Liver (tissue), 9 donors: ENCODE measurements around the gene GNB5. TPM values are rescaled to one million over a fixed set of nuclear protein-coding genes. Genes with fewer than 3 reads are reported as not detected.

Source experiments
- DNase-seq: peaks from one replicate; pipeline ENCODE4 v3.0.0-alpha.2; 2017; ENCODE audit warnings: low spot score
- H3K27ac ChIP-seq, 2 donors: one replicate each; pipeline ENCODE4 v1.7.0; 2013; ENCODE audit warnings: inconsistent platforms in 2 of 2, low read length in 2 of 2, control low read depth in 1 of 2, low read depth in 1 of 2, mild to moderate bottlenecking in 1 of 2
- H3K27me3 ChIP-seq, 4 donors: one replicate each; pipeline versions ENCODE4 v1.6.1 to v1.7.0; 2013; ENCODE audit warnings: low read length in 3 of 4, inconsistent platforms in 1 of 4, mild to moderate bottlenecking in 1 of 4, moderate library complexity in 1 of 4; ENCODE audit not compliant: control insufficient read depth in 4 of 4, insufficient read depth in 4 of 4
- H3K36me3 ChIP-seq, 4 donors: one replicate each; pipeline versions ENCODE4 v1.6.1 to v1.7.0; 2013; ENCODE audit warnings: low read length in 3 of 4, mild to moderate bottlenecking in 3 of 4, low read depth in 1 of 4, moderate library complexity in 1 of 4; ENCODE audit not compliant: control insufficient read depth in 4 of 4, insufficient read depth in 3 of 4
- H3K4me1 ChIP-seq, 4 donors: one replicate each; pipeline versions ENCODE4 v1.6.1 to v1.7.0; 2013; ENCODE audit warnings: low read length in 3 of 4, mild to moderate bottlenecking in 3 of 4, moderate library complexity in 1 of 4; ENCODE audit not compliant: control insufficient read depth in 4 of 4, insufficient read depth in 4 of 4
- H3K4me3 ChIP-seq, 3 donors: one replicate each; pipeline versions ENCODE4 v1.6.1 to v1.7.0; 2013; ENCODE audit warnings: low read length in 3 of 3, control low read depth in 1 of 3, low read depth in 1 of 3, mild to moderate bottlenecking in 1 of 3
- H3K9ac ChIP-seq, 2 donors: one replicate each; pipeline ENCODE4 v1.7.0; 2013; ENCODE audit warnings: low read length in 2 of 2, mild to moderate bottlenecking in 2 of 2, moderate library complexity in 2 of 2, control low read depth in 1 of 2, low read depth in 1 of 2
- H3K9me3 ChIP-seq, 4 donors: one replicate each; pipeline versions ENCODE4 v1.6.1 to v1.7.0; 2013; ENCODE audit warnings: low read length in 3 of 4; ENCODE audit not compliant: control insufficient read depth in 4 of 4
- EGR1 ChIP-seq, 2 donors: IDR thresholded peaks; 2 replicates each; pipeline ENCODE4 v1.6.1; 2016 to 2018; ENCODE audit warnings: antibody characterized with exemption in 2 of 2, low read depth in 2 of 2
- FOXA1 ChIP-seq: IDR thresholded peaks from 2 replicates; pipeline ENCODE4 v1.6.1; 2016; ENCODE audit warnings: antibody characterized with exemption
- FOXA2 ChIP-seq: IDR thresholded peaks from 2 replicates; pipeline ENCODE4 v1.6.1; 2016; ENCODE audit warnings: antibody characterized with exemption
- GABPA ChIP-seq, 2 donors: IDR thresholded peaks in 1 of 2; conservative IDR thresholded peaks in 1 of 2; 2 replicates each; pipeline ENCODE4 v1.6.1; 2016; ENCODE audit warnings: antibody characterized with exemption in 2 of 2, mild to moderate bottlenecking in 1 of 2, moderate library complexity in 1 of 2
- HNF4A ChIP-seq, 2 donors: conservative IDR thresholded peaks; 2 replicates each; pipeline ENCODE4 v1.6.1; 2016; ENCODE audit warnings: antibody characterized with exemption in 2 of 2, mild to moderate bottlenecking in 2 of 2
- HNF4G ChIP-seq: IDR thresholded peaks from 2 replicates; pipeline ENCODE4 v1.6.1; 2016; ENCODE audit warnings: antibody characterized with exemption
- JUND ChIP-seq, 2 donors: IDR thresholded peaks; 2 replicates each; pipeline ENCODE4 v1.6.1; 2016; ENCODE audit warnings: antibody characterized with exemption in 2 of 2
- MAX ChIP-seq: IDR thresholded peaks from 2 replicates; pipeline ENCODE4 v1.6.1; 2016; ENCODE audit warnings: antibody characterized with exemption
- NR2F2 ChIP-seq: IDR thresholded peaks from 2 replicates; pipeline ENCODE4 v1.6.1; 2016; ENCODE audit warnings: antibody characterized with exemption
- RAD21 ChIP-seq, 2 donors: IDR thresholded peaks; 2 replicates each; pipeline ENCODE4 v1.6.1; 2016; ENCODE audit warnings: antibody characterized with exemption in 2 of 2, mild to moderate bottlenecking in 2 of 2
- RXRA ChIP-seq, 2 donors: IDR thresholded peaks; 2 replicates each; pipeline ENCODE4 v1.6.1; 2017 to 2018; ENCODE audit warnings: antibody characterized with exemption in 2 of 2, mild to moderate bottlenecking in 1 of 2
- SP1 ChIP-seq: IDR thresholded peaks from 2 replicates; pipeline ENCODE4 v1.6.1; 2018; ENCODE audit warnings: antibody characterized with exemption, mild to moderate bottlenecking
- TAF1 ChIP-seq: conservative IDR thresholded peaks from 2 replicates; pipeline ENCODE4 v1.6.1; 2016; ENCODE audit warnings: antibody characterized with exemption, mild to moderate bottlenecking
- YY1 ChIP-seq: IDR thresholded peaks from 2 replicates; pipeline ENCODE4 v1.6.1; 2016; ENCODE audit warnings: antibody characterized with exemption, mild to moderate bottlenecking
- ZBTB33 ChIP-seq: IDR thresholded peaks from 2 replicates; pipeline ENCODE4 v1.6.1; 2016; ENCODE audit warnings: antibody characterized with exemption
- whole genome bisulfite sequencing: extraction: QIAGEN DNeasy Blood & Tissue Kit; methylation state at CpG from one replicate; pipeline ENCODE4 v1.1.7; 2013; 5-methylcytosine and 5-hydroxymethylcytosine counted together
- polyA plus RNA-seq, 2 donors: library from polyadenylated mRNA; stranded (reverse) in 1 of 2; unstranded in 1 of 2; fragments of 200-250 nt in 1 of 2; fragments of >200 nt in 1 of 2; fragmentation: Nextera tagmentation in 1 of 2; extraction: Ambion mirVana in 1 of 2; gene quantifications; one replicate each; pipeline versions ENCODE4 v1.2.1 to v1.2.3, GENCODE V29; 2013 to 2015
- total RNA-seq, 2 donors: library from RNA; depleted of rRNA; stranded (reverse); fragments of >200 nt; gene quantifications; one replicate each; pipeline ENCODE4 v1.2.3, GENCODE V29; 2014
- TF ChIP-seq, protein P1 (sequence below): IDR thresholded peaks from 2 replicates; pipeline ENCODE4 v1.6.1; 2016; ENCODE audit warnings: antibody characterized with exemption
- TF ChIP-seq, protein P2 (sequence below): fragments of 150-350 bp; IDR thresholded peaks from 2 replicates; pipeline ENCODE4 v1.5.1; 2017; ENCODE audit warnings: improper control_type of control experiment, low read depth, low read length; ENCODE audit not compliant: missing input control
- TF ChIP-seq, protein P3 (sequence below): IDR thresholded peaks from 2 replicates; pipeline ENCODE4 v1.6.1; 2016; ENCODE audit warnings: antibody characterized with exemption, mild to moderate bottlenecking
- donor health status: healthy.
- donor health status: healthy.
- donor health status: healthy.
- donor health status: healthy.
- donor health status: healthy.

The GNB5 gene
- total and polyA plus RNA-seq, 4 donors = 13.7 to 19.2 (median 15.7) TPM

DNA sequence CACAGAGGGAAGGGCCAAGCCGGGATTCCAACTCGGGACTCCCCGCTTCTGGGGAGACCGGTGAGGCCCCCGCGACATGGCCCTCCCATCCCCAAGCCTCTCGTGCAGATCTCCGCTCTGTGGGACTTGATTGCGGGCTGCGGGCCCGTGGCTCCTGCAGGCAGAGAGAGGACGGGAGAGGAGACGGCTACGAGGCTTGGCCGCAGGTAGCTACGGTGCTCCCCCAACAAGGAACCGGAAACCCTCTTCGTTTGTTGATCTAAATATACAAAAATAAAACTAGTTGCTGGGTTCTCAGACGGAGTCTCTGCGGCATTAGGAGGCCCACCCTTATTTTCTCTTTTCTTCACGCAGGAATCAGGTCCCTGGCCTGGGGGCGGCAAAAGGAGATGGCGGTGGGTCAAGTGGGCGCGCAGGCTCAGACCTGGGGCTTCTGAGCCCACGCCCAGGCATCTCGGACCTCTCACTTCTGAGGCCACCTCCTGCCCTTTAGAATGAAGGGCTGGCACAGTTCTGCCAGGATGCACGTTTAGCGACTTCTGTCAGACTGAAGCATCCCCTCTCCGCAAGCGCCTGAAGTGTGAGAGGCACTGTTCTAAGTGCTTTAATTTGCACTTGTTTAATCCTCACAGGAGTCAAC lies 10.9 kb downstream of the GNB5 start:
- Histone ChIP-seq H3K4me1 (peaks cover 5 to 22% (median 13%) of the 10 kb centered on the region in 4 donors), H3K9me3 (no peaks in the 10 kb centered on the region), H3K36me3 (no peaks in the 10 kb centered on the region), H3K27me3 (no peaks in the 10 kb centered on the region), H3K27ac (peak overlapping the region; percentile 76 to 89), H3K9ac (peak overlapping the region in 1 of 2 donors; percentile 82), H3K4me3 (peak overlapping the region; percentile 69 to 85 (median 77))
- 23% methylated on average over 31 of the region's 31 CpGs for WGBS
- TF ChIP-seq YY1 (no peak), MAX (no peak), HNF4A (conservative IDR thresholded peaks at IDR 0.05) (no peak), EGR1 (IDR thresholded peaks at IDR 0.05; ENCODE audit: low read depth in 2 of 2) (no peak), GABPA (IDR thresholded peaks at IDR 0.05 in 1 of 2, conservative IDR thresholded peaks at IDR 0.05 in 1 of 2) (no peak), TAF1 (no peak), FOXA1 (no peak), JUND (IDR thresholded peaks at IDR 0.05) (no peak), NR2F2 (no peak), HNF4G (no peak), RAD21 (IDR thresholded peaks at IDR 0.05) (no peak), SP1 (no peak), RXRA (IDR thresholded peaks at IDR 0.05) (no peak), ZBTB33 (no peak), FOXA2 (no peak)
- TF ChIP-seq, protein P1, sequence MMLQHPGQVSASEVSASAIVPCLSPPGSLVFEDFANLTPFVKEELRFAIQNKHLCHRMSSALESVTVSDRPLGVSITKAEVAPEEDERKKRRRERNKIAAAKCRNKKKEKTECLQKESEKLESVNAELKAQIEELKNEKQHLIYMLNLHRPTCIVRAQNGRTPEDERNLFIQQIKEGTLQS = no peak
- TF ChIP-seq, protein P2, sequence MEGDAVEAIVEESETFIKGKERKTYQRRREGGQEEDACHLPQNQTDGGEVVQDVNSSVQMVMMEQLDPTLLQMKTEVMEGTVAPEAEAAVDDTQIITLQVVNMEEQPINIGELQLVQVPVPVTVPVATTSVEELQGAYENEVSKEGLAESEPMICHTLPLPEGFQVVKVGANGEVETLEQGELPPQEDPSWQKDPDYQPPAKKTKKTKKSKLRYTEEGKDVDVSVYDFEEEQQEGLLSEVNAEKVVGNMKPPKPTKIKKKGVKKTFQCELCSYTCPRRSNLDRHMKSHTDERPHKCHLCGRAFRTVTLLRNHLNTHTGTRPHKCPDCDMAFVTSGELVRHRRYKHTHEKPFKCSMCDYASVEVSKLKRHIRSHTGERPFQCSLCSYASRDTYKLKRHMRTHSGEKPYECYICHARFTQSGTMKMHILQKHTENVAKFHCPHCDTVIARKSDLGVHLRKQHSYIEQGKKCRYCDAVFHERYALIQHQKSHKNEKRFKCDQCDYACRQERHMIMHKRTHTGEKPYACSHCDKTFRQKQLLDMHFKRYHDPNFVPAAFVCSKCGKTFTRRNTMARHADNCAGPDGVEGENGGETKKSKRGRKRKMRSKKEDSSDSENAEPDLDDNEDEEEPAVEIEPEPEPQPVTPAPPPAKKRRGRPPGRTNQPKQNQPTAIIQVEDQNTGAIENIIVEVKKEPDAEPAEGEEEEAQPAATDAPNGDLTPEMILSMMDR = no peak
- TF ChIP-seq, protein P3, sequence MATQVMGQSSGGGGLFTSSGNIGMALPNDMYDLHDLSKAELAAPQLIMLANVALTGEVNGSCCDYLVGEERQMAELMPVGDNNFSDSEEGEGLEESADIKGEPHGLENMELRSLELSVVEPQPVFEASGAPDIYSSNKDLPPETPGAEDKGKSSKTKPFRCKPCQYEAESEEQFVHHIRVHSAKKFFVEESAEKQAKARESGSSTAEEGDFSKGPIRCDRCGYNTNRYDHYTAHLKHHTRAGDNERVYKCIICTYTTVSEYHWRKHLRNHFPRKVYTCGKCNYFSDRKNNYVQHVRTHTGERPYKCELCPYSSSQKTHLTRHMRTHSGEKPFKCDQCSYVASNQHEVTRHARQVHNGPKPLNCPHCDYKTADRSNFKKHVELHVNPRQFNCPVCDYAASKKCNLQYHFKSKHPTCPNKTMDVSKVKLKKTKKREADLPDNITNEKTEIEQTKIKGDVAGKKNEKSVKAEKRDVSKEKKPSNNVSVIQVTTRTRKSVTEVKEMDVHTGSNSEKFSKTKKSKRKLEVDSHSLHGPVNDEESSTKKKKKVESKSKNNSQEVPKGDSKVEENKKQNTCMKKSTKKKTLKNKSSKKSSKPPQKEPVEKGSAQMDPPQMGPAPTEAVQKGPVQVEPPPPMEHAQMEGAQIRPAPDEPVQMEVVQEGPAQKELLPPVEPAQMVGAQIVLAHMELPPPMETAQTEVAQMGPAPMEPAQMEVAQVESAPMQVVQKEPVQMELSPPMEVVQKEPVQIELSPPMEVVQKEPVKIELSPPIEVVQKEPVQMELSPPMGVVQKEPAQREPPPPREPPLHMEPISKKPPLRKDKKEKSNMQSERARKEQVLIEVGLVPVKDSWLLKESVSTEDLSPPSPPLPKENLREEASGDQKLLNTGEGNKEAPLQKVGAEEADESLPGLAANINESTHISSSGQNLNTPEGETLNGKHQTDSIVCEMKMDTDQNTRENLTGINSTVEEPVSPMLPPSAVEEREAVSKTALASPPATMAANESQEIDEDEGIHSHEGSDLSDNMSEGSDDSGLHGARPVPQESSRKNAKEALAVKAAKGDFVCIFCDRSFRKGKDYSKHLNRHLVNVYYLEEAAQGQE = no peak
- no peak for DNase-seq
